ENCODE measurements around the gene CRYBA2.
A peak's percentile ranks its signal among the peaks of the same experiment; 100 is the strongest.

Gene CRYBA2

DNA sequence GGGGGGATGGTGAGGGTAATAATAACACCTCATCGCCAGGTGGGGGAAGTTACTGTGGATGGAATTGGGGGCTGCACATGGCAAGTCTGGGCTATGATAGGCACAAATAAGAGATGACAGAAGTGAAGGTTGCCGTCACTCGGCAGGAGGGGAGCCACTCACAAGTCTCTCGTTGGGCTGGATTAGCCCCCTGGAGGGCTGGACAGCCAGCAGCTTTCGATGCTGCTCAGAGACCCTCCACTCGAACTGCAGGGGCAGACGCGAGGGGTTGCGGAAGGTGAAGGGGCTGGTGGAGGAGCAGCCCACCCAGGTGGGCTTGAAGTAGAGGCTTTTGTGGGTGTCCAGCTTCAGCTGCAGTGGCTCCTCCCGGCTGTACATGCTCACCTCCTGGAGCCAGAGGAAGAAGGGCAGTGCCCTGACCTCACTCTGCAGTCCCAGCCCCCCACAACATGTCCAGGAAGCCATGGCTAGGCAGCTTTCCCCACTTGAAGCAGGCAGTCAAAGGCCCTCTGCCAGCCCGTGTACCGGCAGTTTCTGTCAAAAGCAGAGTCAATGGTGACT lies 29.9 kb upstream of the CRYBA2 start:
- FAIRE-seq (no peak), DNase-seq (ENCODE audit: low spot score) (no peak)

DNA sequence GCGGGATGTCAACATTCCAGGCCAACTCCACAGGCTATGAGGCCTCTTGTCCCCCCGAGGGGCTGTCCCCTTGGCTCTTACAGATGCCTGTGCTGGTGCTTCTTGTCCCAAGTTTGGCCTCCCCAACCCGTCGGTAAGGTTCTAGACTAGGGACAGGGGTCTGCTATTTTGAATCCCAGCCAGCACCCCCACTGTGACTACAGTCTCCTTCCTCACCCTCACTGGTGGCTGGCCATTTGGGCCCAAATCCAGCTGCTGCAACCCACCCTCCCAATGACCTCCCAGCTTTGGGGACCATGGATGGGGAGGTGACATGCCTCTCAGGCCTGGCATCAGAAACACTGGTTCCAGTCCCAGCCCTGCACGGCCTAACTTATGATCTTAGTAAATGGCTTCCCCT lies 29.4 kb upstream of the CRYBA2 start:
- DNase-seq (ENCODE audit: low spot score): no peak
- no peak for FAIRE-seq

DNA sequence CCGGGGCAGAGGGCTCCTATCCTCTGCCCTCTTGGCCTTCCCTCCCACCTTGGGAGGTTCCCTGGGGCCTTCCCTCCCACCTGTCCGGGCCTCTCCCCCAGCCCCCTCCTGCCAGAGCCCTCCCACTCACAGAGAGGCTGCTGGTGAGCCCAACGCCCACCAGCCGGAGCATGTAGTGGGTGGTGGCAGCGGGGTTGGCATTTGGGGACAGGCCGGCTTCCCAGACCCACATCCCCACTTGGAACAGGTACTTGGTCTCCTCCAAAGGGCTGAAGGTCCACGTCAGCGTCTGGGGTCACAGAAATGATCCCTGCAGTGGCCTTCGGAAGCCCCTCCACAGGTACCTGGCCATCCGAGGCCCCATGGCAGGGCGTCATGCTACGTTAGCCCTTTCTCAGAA lies 28.8 kb upstream of the CRYBA2 start:
- no peak for DNase-seq (ENCODE audit: low spot score)
- FAIRE-seq: no peak

DNA sequence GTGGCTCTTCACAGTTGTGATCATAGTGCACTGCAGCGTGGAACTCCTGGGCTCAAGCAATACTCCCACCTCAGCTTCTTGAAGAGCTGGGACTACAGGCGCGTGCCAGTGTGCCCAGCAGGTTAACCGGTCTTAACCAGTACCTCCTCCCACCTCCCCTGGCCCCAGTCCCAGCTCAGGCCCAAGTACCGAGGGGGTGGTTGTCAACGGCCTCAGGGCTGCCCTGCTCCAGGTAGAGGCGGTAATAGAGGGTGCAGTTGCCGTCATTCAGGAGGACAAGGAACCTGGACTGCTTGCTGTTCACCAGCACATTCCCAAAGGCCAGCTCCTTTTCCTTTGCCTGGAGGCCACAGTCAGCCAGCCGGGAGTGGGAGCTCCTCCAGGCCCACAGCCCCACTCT lies 28.4 kb upstream of the CRYBA2 start:
- FAIRE-seq (no peak), DNase-seq (ENCODE audit: low spot score) (no peak)

DNA sequence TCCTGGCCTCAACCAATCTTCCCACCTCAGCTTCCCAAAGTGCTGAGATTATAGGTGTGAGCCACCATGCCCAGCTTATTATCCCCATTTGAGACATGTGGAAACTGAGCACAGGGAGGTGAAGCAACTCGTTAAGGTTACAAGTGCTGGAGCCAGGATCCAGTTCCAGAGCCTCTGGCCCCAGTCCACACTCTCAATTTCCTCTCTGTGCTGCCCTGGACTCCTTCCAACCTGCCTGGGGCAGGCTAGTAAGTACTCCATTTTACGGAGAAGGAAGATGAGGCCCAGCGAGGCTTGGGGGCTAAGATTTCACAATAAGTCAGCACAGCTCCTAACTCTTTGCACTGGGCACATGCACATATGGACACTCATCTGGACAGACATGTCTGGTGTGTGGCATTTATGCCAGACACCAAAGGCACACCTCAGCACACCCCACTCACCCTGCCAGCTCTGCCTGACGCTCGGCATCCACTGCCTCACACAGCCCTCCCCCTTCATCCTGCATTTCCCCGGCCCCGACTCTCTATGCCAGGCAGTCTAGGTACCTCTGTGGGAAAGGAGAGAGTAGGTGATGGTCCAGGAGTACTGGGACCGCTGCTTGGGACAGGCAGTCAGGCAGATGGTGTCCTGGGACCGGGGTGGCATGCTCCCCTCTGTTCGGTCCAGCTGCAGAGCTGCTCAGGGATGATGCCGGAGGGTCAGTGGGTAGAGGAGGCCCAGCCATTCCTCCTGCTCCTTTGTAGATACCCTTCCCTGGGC lies 27.6 kb upstream of the CRYBA2 start:
- DNase-seq (ENCODE audit: low spot score) (no peak), FAIRE-seq (no peak)

DNA sequence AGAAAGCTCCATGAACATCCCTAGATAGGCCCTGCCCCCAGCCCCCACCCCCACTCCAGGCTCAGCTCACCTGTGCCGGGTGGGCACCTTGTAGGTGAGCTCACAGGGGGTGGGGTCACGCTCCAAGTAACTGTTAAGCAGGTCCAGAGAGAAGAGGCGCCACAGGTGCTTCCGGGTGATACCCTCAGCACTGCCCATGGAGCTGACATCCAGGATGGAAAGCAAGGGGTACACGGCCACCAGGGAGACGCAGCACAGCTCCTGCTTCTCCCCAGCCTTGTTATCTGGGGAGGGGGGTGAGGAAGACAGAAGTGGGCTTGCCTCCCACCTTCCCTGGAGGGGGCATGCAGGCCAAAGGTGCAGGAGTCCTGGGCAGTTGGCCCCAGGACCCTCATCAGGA lies 26.2 kb upstream of the CRYBA2 start:
- no peak for DNase-seq (ENCODE audit: low spot score)
- FAIRE-seq: no peak

DNA sequence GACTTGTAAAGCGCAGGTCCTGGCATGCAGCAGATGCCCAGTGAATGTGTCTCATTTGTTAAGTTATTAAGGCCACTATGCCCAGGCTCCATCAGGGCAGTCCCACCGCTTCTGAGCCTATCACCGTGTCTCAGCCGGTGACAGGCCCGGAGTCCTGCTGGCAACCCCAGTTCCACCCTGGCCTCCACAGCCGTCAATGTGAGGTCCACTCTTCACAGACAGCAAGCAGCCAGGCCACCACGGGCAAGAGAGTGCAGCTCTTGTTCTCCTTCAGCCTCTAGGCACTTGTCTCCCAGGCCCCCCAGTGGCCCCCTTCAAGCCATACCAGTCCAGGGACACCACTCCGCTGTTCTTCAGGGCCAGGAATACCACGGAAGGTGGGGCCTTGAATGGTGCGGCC lies 25.5 kb upstream of the CRYBA2 start:
- DNase-seq (ENCODE audit: low spot score): no peak
- FAIRE-seq: no peak

DNA sequence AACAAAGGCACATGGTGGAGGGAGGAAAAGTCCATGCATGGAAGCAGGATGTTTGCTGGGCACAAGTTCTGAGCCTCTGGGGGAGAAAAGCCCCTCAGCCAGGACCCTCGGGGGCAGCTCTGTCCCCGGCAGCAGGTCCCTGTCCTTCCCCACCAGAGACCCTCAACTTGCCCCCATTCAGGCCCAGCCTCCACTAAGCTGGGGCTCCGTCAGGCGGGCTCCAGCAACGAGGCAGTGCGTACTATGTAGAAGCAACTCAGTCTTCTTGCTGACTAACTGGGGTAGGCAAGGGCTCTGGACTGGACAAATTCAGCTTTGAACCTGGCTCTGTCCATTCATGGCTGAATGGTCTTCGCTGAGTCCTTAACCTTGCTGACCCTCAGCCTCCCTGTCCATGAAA lies 25.1 kb upstream of the CRYBA2 start:
- no peak for DNase-seq (ENCODE audit: low spot score)
- FAIRE-seq: no peak

DNA sequence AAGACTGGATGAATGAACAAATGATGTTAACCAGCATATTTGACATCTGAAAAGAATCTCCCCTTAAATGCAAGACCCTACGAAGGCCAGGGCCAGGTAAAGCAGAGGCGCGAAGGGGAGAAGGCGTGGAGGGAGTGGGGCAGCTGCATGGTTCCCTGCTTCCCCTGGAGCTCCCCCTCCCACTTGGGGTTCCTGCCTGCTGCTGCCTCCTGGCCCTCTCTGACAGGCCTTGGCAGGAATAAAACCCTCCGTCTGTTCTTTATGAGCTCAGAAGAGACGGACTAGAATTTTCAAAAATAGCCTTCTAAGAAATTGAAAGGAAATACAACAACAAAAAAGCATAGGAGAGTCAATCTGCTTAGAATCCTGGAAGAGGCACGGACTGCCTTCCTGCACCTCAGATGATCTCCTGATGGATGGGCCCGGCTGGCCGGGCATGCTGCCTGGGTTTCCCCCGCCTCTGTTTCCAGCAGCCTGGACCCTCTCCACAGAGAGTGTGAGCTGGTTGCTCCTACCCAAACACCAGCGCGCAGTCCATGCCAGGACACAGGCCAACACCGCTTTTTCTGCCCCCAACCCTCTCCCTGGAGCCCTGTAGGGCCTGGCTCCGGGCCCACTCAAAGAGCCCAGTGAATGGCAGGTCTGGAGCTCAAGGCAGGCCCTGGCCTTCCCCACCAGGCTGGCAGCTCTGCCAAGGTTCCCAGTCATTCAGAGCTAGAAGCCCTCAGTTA lies 24.1 kb upstream of the CRYBA2 start:
- no peak for FAIRE-seq

DNA sequence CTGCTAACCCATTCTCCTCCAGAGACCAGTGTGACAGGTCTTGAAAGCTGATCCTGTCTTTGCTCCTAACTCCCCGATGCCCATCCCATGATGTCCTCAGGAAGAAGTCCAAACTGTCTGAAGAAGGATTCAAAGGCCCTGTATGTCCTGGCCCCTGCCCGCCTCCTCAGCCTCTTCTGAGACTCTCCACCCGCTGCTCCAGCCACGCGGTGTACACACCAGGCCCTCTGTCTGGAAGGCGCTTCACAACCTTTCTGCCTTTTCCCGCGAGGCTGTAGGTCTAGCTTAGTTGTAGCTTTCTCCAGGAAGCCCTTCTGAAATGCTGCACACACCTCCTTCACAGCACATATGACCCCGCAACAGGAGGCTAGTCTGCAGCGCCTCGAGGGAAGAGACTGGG lies 23.5 kb upstream of the CRYBA2 start:
- FAIRE-seq: no peak
- no peak for DNase-seq (ENCODE audit: low spot score)

More for the DNA sequence above, 24.1 kb upstream of the CRYBA2 start:
- no peak for DNase-seq (ENCODE audit: low spot score)

DNA sequence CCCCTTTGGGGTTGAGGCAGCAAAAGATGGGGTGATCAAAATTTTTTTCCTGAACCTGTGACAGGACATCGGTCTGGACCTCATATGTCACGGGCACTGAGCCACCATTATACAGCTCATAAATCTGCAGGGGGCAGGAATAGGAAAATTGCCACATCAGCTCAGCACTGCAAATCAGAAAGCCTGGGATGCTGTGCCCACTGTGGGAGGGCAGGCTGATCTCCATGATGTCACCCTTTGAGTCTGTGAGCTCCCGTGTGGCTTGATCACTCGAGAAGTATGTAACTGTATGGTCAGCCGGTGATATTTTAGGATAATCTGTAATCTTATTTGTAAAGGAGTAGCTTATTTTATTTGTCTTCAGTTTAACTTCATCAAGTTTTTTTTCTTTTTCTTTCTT lies 17.7 kb upstream of the CRYBA2 start:
- FAIRE-seq (no peak), DNase-seq (ENCODE audit: low spot score) (no peak)

DNA sequence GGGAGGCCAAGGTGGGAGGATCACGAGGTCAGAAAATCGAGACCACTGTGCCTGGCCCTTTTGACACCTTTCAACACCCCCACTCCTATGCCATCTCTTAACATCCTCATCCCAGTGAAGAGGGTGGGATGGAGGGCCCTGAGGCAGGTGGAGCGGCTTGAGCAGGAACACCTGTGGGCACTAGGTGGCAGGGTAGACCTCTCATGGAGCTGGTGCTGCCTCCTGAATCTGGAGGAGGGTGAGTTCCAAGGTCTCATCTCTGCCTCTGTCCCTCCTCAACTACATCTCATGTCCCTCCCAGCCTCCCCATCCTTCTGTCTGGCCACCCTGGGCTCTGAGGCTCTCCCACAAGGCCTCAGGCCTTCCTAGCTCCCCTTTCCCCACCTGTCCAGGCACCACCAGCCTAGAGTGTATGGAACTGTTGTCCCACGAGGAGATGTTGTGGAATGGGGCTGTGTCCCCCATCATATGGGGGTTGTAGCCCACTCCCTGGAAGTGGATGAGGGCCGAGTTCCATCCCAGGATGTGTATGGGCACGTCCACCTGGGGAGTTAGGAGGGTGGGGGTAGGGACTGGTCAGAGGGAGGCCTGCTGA lies 17.0 kb upstream of the CRYBA2 start:
- no peak for FAIRE-seq

DNA sequence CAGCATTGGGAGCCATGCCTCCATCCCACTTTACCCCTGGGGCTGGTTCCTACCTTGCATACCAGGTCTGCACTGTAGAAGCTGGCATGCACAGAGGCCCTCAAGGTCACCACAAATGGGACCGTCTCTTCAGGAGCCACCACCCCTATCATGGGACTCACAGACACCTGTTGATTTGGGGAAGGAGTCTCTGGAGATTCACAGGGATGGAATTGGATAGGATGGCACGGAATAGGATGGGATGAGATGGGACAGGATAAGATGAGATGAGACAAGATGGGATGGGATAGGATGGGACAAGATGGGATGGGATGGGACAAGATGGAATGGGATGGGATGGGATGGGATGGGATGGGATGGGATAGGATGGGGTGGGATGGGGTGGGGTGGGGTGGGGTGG lies 16.1 kb upstream of the CRYBA2 start:
- DNase-seq (ENCODE audit: low spot score) (no peak), FAIRE-seq (no peak)

More for the DNA sequence above, 17.0 kb upstream of the CRYBA2 start:
- DNase-seq (ENCODE audit: low spot score): peak; percentile 65

DNA sequence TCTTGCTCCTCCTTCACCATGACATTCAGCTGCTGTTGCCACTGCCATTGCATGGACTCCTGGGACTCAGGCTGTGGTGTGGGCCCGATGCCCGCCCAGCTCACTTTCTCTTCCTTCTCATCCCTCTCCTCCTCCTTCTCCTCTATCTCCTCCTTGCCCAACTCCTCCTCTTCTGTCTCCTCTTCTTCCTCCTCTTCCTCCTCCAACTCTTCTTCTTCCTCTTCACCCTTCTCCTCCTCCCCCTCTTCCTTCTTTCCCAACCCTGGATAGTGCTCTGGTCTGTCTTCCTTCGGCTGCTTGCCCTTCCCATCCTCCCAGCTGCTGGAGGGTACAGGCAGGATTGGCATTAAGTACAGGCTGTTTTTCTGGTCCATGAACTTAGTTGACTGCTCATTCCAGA lies 10.8 kb upstream of the CRYBA2 start:
- DNase-seq (ENCODE audit: low spot score): no peak
- FAIRE-seq: no peak

DNA sequence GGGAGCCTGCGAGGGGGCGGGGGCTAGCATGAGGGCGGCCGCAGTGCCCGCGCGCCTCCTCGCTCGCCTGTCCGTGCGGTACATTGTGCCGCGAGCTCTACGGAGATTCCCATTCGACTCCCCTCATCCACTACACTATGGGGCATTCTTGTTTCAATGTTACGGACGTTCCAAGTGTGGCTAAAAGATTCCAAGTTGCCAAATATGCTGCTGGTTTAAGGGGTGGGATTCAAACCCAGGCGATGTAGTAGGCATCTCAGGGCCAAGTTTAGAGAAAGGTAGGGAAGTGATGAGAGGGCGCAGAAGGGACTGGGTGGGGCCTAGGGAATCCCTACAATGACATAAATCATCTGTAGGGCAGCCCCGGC lies 10.0 kb upstream of the CRYBA2 start:
- FAIRE-seq (no peak), DNase-seq (ENCODE audit: low spot score) (no peak)

DNA sequence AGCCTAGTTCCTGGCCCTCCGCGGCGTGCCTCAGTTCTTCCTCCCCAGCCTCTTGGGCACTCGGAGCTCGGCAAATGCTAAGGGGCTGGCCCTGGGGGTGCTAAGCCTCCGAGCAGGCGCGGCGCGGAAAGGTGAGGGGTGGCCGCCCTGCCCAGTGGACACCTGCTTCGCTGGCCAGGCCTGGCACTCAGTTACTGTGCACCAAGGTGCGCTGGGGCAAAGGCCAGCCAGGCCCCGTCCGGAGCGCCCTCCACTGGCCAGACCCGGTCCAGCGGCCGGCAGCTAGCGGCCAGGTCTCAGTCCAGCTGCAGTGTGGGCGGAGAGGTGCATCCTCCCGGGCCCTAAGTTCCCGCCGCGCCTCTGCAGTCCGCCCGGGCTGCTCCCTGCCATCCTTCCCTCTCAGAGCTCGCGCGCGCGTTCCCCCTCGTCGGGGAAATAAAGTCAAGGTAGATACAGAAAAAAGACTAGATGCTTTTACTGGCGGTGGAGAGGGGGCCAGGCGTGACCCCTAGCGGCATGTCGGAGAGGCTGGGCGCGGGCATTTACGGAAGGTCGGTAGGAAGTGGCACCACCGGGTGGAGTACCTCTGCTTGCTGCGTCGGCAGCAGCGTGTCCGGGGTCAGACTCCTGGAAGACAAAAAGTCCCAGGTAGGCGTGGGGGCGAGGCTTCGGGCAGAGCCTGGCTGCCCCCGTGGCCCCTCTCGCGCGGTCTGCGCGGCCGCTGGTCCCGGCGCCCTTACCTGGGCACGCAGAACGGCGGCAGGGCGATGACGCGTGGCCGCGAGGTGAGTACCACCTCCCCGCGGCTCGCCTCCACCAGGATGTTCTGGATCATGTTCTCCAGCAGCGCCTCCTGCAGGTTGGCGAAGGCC lies 9.4 kb upstream of the CRYBA2 start:
- DNase-seq (ENCODE audit: low spot score): no peak
- peak; percentile 13 for FAIRE-seq

DNA sequence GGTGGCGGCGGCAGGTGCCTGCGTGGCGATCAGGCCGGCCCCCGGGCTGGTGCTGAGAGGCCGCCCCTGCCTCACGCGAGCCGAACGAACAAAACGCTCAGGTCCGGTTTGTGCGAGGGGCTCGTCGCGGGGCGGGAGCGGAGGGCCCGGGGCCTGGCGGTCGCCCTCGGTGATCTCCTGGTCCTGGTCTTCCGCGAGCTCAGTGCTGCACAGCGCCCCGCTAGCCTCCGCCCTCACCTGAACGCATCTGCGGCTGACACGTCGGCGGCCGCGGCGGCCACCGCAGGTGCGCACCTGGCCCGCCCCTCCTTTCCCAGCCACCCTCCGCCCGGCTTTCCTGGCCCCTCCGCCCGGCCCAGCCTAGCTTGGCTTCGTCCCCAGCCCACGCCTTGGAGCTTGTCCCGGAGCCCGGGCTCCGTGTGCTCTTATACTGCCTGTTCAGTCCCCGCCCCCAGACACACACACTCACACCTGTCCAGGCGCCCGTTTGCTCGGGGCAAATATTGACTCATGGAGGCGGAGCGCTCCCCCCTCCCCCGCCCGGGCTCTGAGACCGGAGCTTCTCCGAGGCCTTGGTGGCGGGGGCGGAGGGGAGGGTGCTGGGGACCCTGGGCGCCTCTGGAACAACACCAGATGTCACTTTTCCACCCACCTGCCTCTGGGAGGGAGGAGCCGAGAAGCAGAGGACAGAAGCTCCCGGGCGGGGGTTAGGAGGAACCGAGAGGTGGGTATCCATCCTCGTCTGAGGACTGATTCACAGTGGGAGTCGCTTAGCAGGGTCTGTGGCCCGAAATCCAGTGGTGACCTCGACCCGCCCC lies 8.6 kb upstream of the CRYBA2 start:
- FAIRE-seq: no peak
- peak; percentile 50 for DNase-seq (ENCODE audit: low spot score)

DNA sequence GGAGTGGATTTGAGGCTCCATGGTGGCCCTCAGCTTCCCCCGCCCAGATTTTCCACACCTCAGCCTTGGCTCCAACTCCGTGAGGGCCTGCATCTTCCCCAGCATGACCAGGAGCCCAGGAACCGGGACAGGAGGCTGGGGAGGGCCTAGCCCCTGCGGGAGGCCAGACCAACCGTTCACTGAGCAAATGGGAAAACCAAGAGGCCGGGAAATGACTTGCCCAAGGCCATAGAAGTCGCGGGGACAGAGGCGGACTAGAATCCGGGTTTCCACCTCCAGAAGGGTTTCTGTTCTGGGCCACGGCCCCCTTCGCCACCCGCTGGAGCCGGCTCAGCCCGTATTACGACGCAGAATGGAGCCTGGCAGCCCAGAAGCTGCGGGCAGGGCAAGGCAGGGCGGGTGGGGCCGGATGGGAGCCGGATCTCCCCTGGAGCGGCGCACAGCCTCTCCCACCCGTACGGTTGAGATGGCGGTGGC lies 7.9 kb upstream of the CRYBA2 start:
- DNase-seq (ENCODE audit: low spot score) (no peak), FAIRE-seq (no peak)

DNA sequence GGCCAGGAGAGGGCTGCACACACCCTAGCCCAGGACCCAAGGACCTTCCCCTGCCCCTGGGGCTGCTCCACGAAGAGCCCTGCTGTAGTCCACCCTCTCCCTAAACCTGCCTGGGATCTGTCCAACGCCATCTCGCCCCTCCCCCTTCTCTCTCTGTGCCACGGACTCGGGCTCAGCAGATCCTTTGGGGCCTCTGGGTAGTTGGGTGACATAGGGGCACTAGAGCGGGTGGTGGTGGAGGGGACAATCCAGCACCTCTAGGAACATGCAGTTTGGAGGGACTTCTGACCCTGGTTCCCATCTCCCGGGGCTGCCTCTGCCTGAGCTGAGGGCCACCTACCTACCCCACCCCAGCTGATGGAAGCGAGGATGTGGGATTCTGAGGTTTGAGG lies 7.3 kb upstream of the CRYBA2 start:
- DNase-seq (ENCODE audit: low spot score) (no peak), FAIRE-seq (no peak)

DNA sequence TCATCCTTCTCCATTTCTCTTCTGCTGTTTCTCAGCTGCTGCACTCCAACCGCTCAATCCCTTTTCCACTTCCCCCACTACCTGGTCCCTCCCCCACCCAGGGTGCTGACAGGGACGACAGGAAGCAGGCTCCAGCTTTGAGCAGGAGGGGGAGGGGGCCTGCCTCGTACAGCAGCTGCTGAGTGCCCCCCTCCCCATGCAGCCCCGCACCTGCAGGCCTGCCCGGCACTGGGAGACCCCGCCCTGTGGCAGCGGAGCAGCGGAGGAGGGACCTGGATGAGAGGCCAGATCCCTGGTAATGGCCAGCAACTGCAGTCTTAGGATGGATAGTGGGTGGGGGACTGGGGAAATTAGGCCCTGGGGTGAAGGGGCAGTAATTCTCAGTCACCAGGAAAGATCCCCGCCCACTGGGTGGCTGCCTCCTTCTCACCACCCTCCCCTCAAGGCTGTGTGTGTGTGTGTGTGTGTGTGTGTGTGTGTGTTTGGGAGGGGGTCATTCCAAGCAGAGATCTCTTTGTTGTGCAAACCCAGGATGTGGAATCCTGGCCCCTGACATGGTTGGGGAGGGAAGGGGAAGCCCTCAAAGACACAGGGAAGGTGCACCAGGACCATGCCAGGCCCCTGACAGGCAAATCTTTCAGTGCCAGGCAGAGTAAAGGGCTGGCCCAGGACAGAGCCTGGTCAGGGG lies 6.8 kb upstream of the CRYBA2 start:
- FAIRE-seq (no peak), DNase-seq (ENCODE audit: low spot score) (no peak)

Measured in urothelium cell line (cell line).